CD14-positive monocyte (primary cell): ENCODE data around the gene WIPF2. TPM values are rescaled to one million over a fixed set of nuclear protein-coding genes. Genes with fewer than 3 reads are reported as not detected.

Experiments
- DNase-seq, 3 donors: peaks; one replicate each; pipeline ENCODE4 v3.0.0-alpha.2; 2011 to 2022
- H2AFZ ChIP-seq: 2 replicates; pipeline ENCODE4 v1.6.0; 2012; ENCODE audit warnings: mild to moderate bottlenecking, low read depth, low read length, inconsistent platforms; ENCODE audit not compliant: insufficient read depth, poor library complexity, severe bottlenecking
- H3K27ac ChIP-seq, 2 donors: 1 replicate in 1 of 2; 2 replicates in 1 of 2; pipeline ENCODE4 v1.5.1; 2012 to 2013; ENCODE audit warnings: low read length in 2 of 2, control low read depth in 1 of 2, inconsistent platforms in 1 of 2, low read depth in 1 of 2, mild to moderate bottlenecking in 1 of 2
- H3K27me3 ChIP-seq, 2 donors: one replicate each; pipeline versions ENCODE4 v1.6.0 to v1.6.1; 2011 to 2013; ENCODE audit warnings: low read length in 2 of 2; ENCODE audit not compliant: control insufficient read depth in 2 of 2, insufficient read depth in 2 of 2
- H3K36me3 ChIP-seq, 2 donors: replicated peaks in 1 of 2; 1 replicate in 1 of 2; 2 replicates in 1 of 2; pipeline versions ENCODE4 v1.5.1 to v1.6.1; 2012 to 2013; ENCODE audit warnings: low read length in 2 of 2, control low read depth in 1 of 2, inconsistent platforms in 1 of 2, mild to moderate bottlenecking in 1 of 2; ENCODE audit not compliant: insufficient read depth in 2 of 2, control insufficient read depth in 1 of 2
- H3K4me1 ChIP-seq, 2 donors: 1 replicate in 1 of 2; 2 replicates in 1 of 2; pipeline versions ENCODE4 v1.5.1 to v1.6.1; 2012 to 2013; ENCODE audit warnings: low read length in 2 of 2, control low read depth in 1 of 2, inconsistent platforms in 1 of 2, mild to moderate bottlenecking in 1 of 2, moderate library complexity in 1 of 2; ENCODE audit not compliant: insufficient read depth in 2 of 2, control insufficient read depth in 1 of 2
- H3K4me2 ChIP-seq: replicated peaks from 2 replicates; pipeline ENCODE3; 2012; ENCODE audit warnings: low read length, moderate library complexity, mild to moderate bottlenecking; ENCODE audit not compliant: poor library complexity, severe bottlenecking; ENCODE audit errors: extremely low read depth
- H3K4me3 ChIP-seq, 3 experiments: fragments of 200-600 bp in 1 of 3; sonication (generic) in 1 of 3; replicated peaks in 1 of 3; 1 replicate in 2 of 3; 2 replicates in 1 of 3; pipeline ENCODE4 v1.5.1; 2011 to 2013; ENCODE audit warnings: low read length in 3 of 3, mild to moderate bottlenecking in 3 of 3, control low read depth in 2 of 3, low read depth in 2 of 3, inconsistent platforms in 1 of 3, moderate library complexity in 1 of 3
- H3K79me2 ChIP-seq: 2 replicates; pipeline ENCODE4 v1.6.0; 2012; ENCODE audit warnings: mild to moderate bottlenecking, control low read depth, inconsistent platforms, low read length, moderate library complexity; ENCODE audit not compliant: insufficient read depth
- H3K9ac ChIP-seq: 2 replicates; pipeline ENCODE4 v1.6.0; 2017; ENCODE audit warnings: low read length, mild to moderate bottlenecking; ENCODE audit not compliant: insufficient read depth, poor library complexity, severe bottlenecking
- H3K9me3 ChIP-seq, 2 donors: replicated peaks in 1 of 2; 1 replicate in 1 of 2; 2 replicates in 1 of 2; pipeline versions ENCODE4 v1.5.1 to v1.6.1; 2012 to 2013; ENCODE audit warnings: low read length in 2 of 2, control low read depth in 1 of 2; ENCODE audit not compliant: control insufficient read depth in 1 of 2, insufficient read depth in 1 of 2
- H4K20me1 ChIP-seq: 2 replicates; pipeline ENCODE4 v1.6.0; 2012; ENCODE audit warnings: mild to moderate bottlenecking, low read length, control low read depth, moderate library complexity; ENCODE audit not compliant: insufficient read depth
- H3K27ac Mint-ChIP-seq, 7 donors: one replicate each; pipeline ENCODE4 v1.8.0; 2020; ENCODE audit warnings: mild to moderate bottlenecking in 7 of 7, mixed read lengths in 7 of 7, moderate library complexity in 6 of 7, inconsistent platforms in 2 of 7
- H3K27me3 Mint-ChIP-seq, 3 donors: one replicate each; pipeline ENCODE4 v1.8.0; 2021 to 2022; ENCODE audit warnings: low read depth in 3 of 3, mild to moderate bottlenecking in 3 of 3, mixed read lengths in 3 of 3, moderate library complexity in 3 of 3, inconsistent platforms in 1 of 3
- H3K36me3 Mint-ChIP-seq, 2 donors: one replicate each; pipeline ENCODE4 v1.8.0; 2020; ENCODE audit warnings: mixed read lengths in 2 of 2, inconsistent platforms in 1 of 2, mild to moderate bottlenecking in 1 of 2
- H3K4me1 Mint-ChIP-seq: one replicate; pipeline ENCODE4 v1.8.0; 2020; ENCODE audit warnings: mild to moderate bottlenecking, mixed read lengths
- H3K4me3 Mint-ChIP-seq, 2 donors: one replicate each; pipeline ENCODE4 v1.8.0; 2020; ENCODE audit warnings: mild to moderate bottlenecking in 2 of 2, mixed read lengths in 2 of 2, moderate library complexity in 1 of 2
- H3K9me3 Mint-ChIP-seq, 7 donors: one replicate each; pipeline ENCODE4 v1.8.0; 2020 to 2022; ENCODE audit warnings: mixed read lengths in 7 of 7, mild to moderate bottlenecking in 6 of 7, moderate library complexity in 6 of 7, inconsistent platforms in 2 of 7
- CTCF ChIP-seq: fragments of 200-600 bp; IDR thresholded peaks from one replicate; pipeline ENCODE4 v1.8.0; 2022; ENCODE audit warnings: antibody characterized with exemption, mild to moderate bottlenecking
- WGBS: methylation state at CpG from one replicate; pipeline ENCODE4 v1.1.5; 2013; ENCODE audit warnings: missing lambda C conversion rate; ENCODE audit not compliant: insufficient coverage; 5-methylcytosine and 5-hydroxymethylcytosine counted together
- intact Hi-C, 2 donors: fragments of 100-400 bp; cut with micrococcal nuclease; formaldehyde crosslinking; loops; one replicate each; pipeline versions ENCODE4 v1.15.0 to v1.15.1; 2023
- polyA plus RNA-seq, 3 donors: library from polyadenylated mRNA; depleted of rRNA in 1 of 3; unstranded in 2 of 3; stranded (reverse) in 1 of 3; fragments of 300-500 nt in 2 of 3; fragments of >200 nt in 1 of 3; fragmentation: Illumina TruSeq in 2 of 3; gene quantifications; 1 replicate in 2 of 3; 2 replicates in 1 of 3; pipeline ENCODE4 v1.2.3, GENCODE V29; 2012 to 2021

WIPF2 gene
- polyA plus RNA-seq, 3 donors = 5.2 to 9.7 (median 8.4) TPM

- Histone ChIP-seq H3K79me2 (no peaks in the 10 kb centered on the region), H3K9ac (no peak overlapping the region), H3K4me2 (no peak overlapping the region), H3K9me3 (no peaks in the 10 kb centered on the region), H3K4me1 (peaks cover 25 to 26% of the 10 kb centered on the region in 2 donors), H3K4me3 (no peak overlapping the region), H3K36me3 (peaks cover 63 to 74% of the 10 kb centered on the region in 2 donors), H3K27ac (no peak overlapping the region), H3K27me3 (no peaks in the 10 kb centered on the region), H4K20me1 (no peaks in the 10 kb centered on the region), H2AFZ (no peak overlapping the region)
- H3K9me3 Mint-ChIP-seq = no peaks in the 10 kb centered on the region
- no peak for TF ChIP-seq CTCF
- no peak overlapping the region for H3K4me3 Mint-ChIP-seq
- H3K27me3 Mint-ChIP-seq = no peaks in the 10 kb centered on the region
- peaks cover 60 to 77% of the 10 kb centered on the region in 2 donors for H3K36me3 Mint-ChIP-seq
- intact Hi-C loops = no loop called here
- peak overlapping the region in 2 of 7 donors; percentile 29 to 68 for H3K27ac Mint-ChIP-seq
- DNase-seq = no peak
- WGBS = no CpG with 5 or more reads among the region's 1 CpG
- peaks cover 15% of the 10 kb centered on the region for H3K4me1 Mint-ChIP-seq
Measured at GRCh38 chr17:40278414-40278813, 59.3 kb downstream of the WIPF2 start.

GRCh38 chr17:40279402-40279801, 60.3 kb downstream of the WIPF2 start:
- Mint-ChIP-seq H3K27me3 (no peaks in the 10 kb centered on the region), H3K4me1 (peaks cover 13% of the 10 kb centered on the region), H3K36me3 (peaks cover 57 to 71% of the 10 kb centered on the region in 2 donors), H3K27ac (peak overlapping the region in 2 of 7 donors; percentile 36 to 67), H3K9me3 (no peaks in the 10 kb centered on the region), H3K4me3 (no peak overlapping the region)
- no peak for DNase-seq
- no peak overlapping the region for H2AFZ ChIP-seq
- H3K9ac ChIP-seq = no peak overlapping the region
- H4K20me1 ChIP-seq = no peaks in the 10 kb centered on the region
- no peak for TF ChIP-seq CTCF
- H3K79me2 ChIP-seq = no peaks in the 10 kb centered on the region
- intact Hi-C loops = no loop called here
- 100% methylated on average over 1 of the region's 4 CpGs for WGBS
- no peak overlapping the region for H3K4me2 ChIP-seq
- no peak overlapping the region for H3K4me3 ChIP-seq
- H3K27ac ChIP-seq = peak overlapping the region in 1 of 2 donors; percentile 36
- H3K4me1 ChIP-seq = peaks cover 18% of the 10 kb centered on the region in 2 donors
- peaks cover 58 to 73% of the 10 kb centered on the region in 2 donors for H3K36me3 ChIP-seq
- no peaks in the 10 kb centered on the region for H3K27me3 ChIP-seq
- H3K9me3 ChIP-seq = no peaks in the 10 kb centered on the region
